HepG2 (cell line): ENCODE results near the gene PCBD1. TPM values are rescaled to one million over a fixed set of nuclear protein-coding genes. Genes with fewer than 3 reads are reported as not detected.

ENCODE experiments used
- ATAC-seq: fragments of 200-7000 bp; cut with Tn5 transposase; 3 replicates; pipeline ENCODE4 v1.9.1; 2020; ENCODE audit warnings: mild to moderate bottlenecking, moderate library complexity
- BruUV-seq: library from RNA; stranded (reverse); fragments of 400-500 nt; replicated peaks from 2 replicates; lab custom pipeline; 2021; lab: Mats Ljungman, UMichigan
- CTCF ChIA-PET: fragments of 300-600 bp; formaldehyde crosslinking; extraction: SDS; loops from one replicate; lab custom pipeline; 2021; ENCODE audit warnings: low total read pairs, inconsistent platforms, low intra/inter-chr PET ratio; lab: Yijun Ruan, JAX
- POLR2A ChIA-PET: fragments of 350-600 bp; sonication (Branson Sonifier 250); formaldehyde crosslinking; loops from one replicate; lab custom pipeline; 2020; ENCODE audit warnings: antibody characterized with exemption, inconsistent platforms; lab: Yijun Ruan, JAX
- DNase-seq: peaks from one replicate; pipeline ENCODE4 v3.0.0-alpha.2; 2015; ENCODE audit warnings: low spot score
- FAIRE-seq: peaks from 3 replicates; lab custom pipeline; 2011; peaks lifted over from hg19 to GRCh38; lab: Jason Lieb, UNC
- H2AFZ ChIP-seq: one replicate; pipeline ENCODE4 v1.6.1; 2011; ENCODE audit warnings: low read length, inconsistent platforms
- H3K27ac ChIP-seq: fragments of 300-600 bp; 3 replicates; pipeline ENCODE4 v1.8.0; 2011; ENCODE audit warnings: mixed run types, mild to moderate bottlenecking, mixed read lengths, low read length, inconsistent platforms; ENCODE audit not compliant: insufficient read depth; ENCODE audit errors: extremely low read length
- H3K27me3 ChIP-seq, 2 experiments: fragments of 200-600 bp in 1 of 2; 2 replicates in 1 of 2; 3 replicates in 1 of 2; pipeline versions ENCODE4 v1.6.0 to v1.8.0; 2011; ENCODE audit warnings: low read length in 2 of 2, mild to moderate bottlenecking in 2 of 2, moderate library complexity in 2 of 2, inconsistent platforms in 1 of 2; ENCODE audit not compliant: insufficient read depth in 2 of 2, control insufficient read depth in 1 of 2
- H3K36me3 ChIP-seq, 2 experiments: fragments of 200-600 bp in 1 of 2; replicated peaks in 1 of 2; 2 replicates in 1 of 2; 3 replicates in 1 of 2; pipeline versions ENCODE4 v1.5.1 to v1.8.0; 2011; ENCODE audit warnings: low read length in 2 of 2, inconsistent platforms in 1 of 2; ENCODE audit not compliant: insufficient read depth in 2 of 2, control insufficient read depth in 1 of 2
- H3K4me1 ChIP-seq: 2 replicates; pipeline ENCODE4 v1.5.1; 2012; ENCODE audit warnings: low read length, inconsistent platforms; ENCODE audit not compliant: insufficient read depth
- H3K4me2 ChIP-seq: 2 replicates; pipeline ENCODE4 v1.6.0; 2011; ENCODE audit warnings: low read depth, low read length, inconsistent platforms
- H3K4me3 ChIP-seq, 3 experiments: fragments of 200-600 bp in 1 of 3; sonication (generic), shearing (Covaris generic) in 1 of 3; replicated peaks in 1 of 3; 2 replicates each; pipeline ENCODE4 v1.5.1; 2011 to 2016; ENCODE audit warnings: low read length in 3 of 3, inconsistent platforms in 2 of 3, low read depth in 2 of 3, mild to moderate bottlenecking in 2 of 3, control low read depth in 1 of 3, mixed read lengths in 1 of 3; ENCODE audit not compliant: insufficient read depth in 1 of 3
- H3K79me2 ChIP-seq: one replicate; pipeline ENCODE4 v1.6.1; 2011; ENCODE audit warnings: low read length, inconsistent platforms; ENCODE audit not compliant: insufficient read depth
- H3K9ac ChIP-seq: 2 replicates; pipeline ENCODE4 v1.6.0; 2011; ENCODE audit warnings: mild to moderate bottlenecking, low read depth, low read length, inconsistent platforms; ENCODE audit not compliant: insufficient read depth
- H3K9me3 ChIP-seq: 2 replicates; pipeline ENCODE4 v1.5.1; 2012; ENCODE audit warnings: mild to moderate bottlenecking, low read length
- H4K20me1 ChIP-seq: 2 replicates; pipeline ENCODE4 v1.6.0; 2011; ENCODE audit warnings: inconsistent platforms, mild to moderate bottlenecking, low read length, moderate library complexity; ENCODE audit not compliant: insufficient read depth
- FOXP4 ChIP-seq: sonication (generic); formaldehyde crosslinking; IDR thresholded peaks from 2 replicates; pipeline ENCODE4 v1.4.0; 2020; ENCODE audit warnings: missing genetic modification reagents
- NFE2L1 ChIP-seq: sonication (generic); formaldehyde crosslinking; IDR thresholded peaks from 2 replicates; pipeline ENCODE4 v1.4.0; 2020; ENCODE audit warnings: missing genetic modification reagents, mild to moderate bottlenecking, borderline replicate concordance
- POGK ChIP-seq: sonication (generic); formaldehyde crosslinking; conservative IDR thresholded peaks from 2 replicates; pipeline ENCODE4 v1.8.0; 2022; ENCODE audit warnings: mild to moderate bottlenecking, moderate library complexity, missing genetic modification reagents
- PREB ChIP-seq: sonication (generic); formaldehyde crosslinking; IDR thresholded peaks from 2 replicates; pipeline ENCODE4 v1.4.0; 2020; ENCODE audit warnings: missing genetic modification reagents
- ZNF343 ChIP-seq: sonication (generic); formaldehyde crosslinking; IDR thresholded peaks from 2 replicates; pipeline ENCODE4 v1.4.0; 2020; ENCODE audit warnings: mild to moderate bottlenecking, missing genetic modification reagents
- WGBS: methylation state at CpG from one replicate; pipeline ENCODE4 v1.1.6; 2017; ENCODE audit warnings: low lambda C conversion rate; 5-methylcytosine and 5-hydroxymethylcytosine counted together
- in situ Hi-C: cut with HindIII; loops from 2 replicates; pipeline ENCODE4 v1.10.0; 2017; ENCODE audit warnings: low pct_unique_long_range_greater_than_20kb; ENCODE audit not compliant: extremely low pct_ligation_motif_present
- intact Hi-C: fragments of 100-400 bp; cut with micrococcal nuclease; formaldehyde crosslinking; loops from one replicate; pipeline ENCODE4 v1.10.0; 2022; ENCODE audit not compliant: unreplicated experiment
- polyA plus RNA-seq, 8 experiments: library from polyadenylated mRNA; depleted of rRNA in 3 of 8; stranded (reverse) in 7 of 8; unstranded in 1 of 8; fragments of >200 nt; fragmentation: Illumina TruSeq in 4 of 8; extraction: Trizol in 4 of 8; gene quantifications; 2 replicates each; pipeline versions ENCODE4 v1.2.1 to v1.2.3, GENCODE V29; 2011 to 2016; ENCODE audit warnings: low read depth in 4 of 8, missing spikeins in 1 of 8, mixed read lengths in 1 of 8; ENCODE audit not compliant: insufficient read depth in 1 of 8
- total RNA-seq, 5 experiments: library from RNA; depleted of rRNA; stranded (reverse); fragments of >200 nt; fragmentation: Illumina TruSeq; extraction: Trizol; gene quantifications; 2 replicates each; pipeline ENCODE4 v1.2.3, GENCODE V29; 2016; ENCODE audit warnings: low read depth in 1 of 5

Gene PCBD1
- total and polyA plus RNA-seq, 2 of the 13 experiments (the other 11 are each of a cell fraction or from before 2014, with no cell fraction given): 95.3 to 168 TPM

- Histone ChIP-seq H3K4me1 (no peaks in the 10 kb centered on the region), H3K79me2 (no peaks in the 10 kb centered on the region), H3K27ac (no peak overlapping the region), H2AFZ (no peak overlapping the region), H3K36me3 (no peaks in the 10 kb centered on the region), H3K9me3 (no peaks in the 10 kb centered on the region), H3K27me3 (peaks cover 11 to 87% of the 10 kb centered on the region in 2 experiments), H4K20me1 (no peaks in the 10 kb centered on the region), H3K4me2 (no peak overlapping the region), H3K9ac (no peak overlapping the region), H3K4me3 (no peak overlapping the region)
- intact Hi-C loops: no loop called here
- no peak for FAIRE-seq
- BruUV-seq: no TSS peak
- ChIA-PET POLR2A (no interaction called here), CTCF (no interaction called here)
- no peak for TF ChIP-seq ZNF343 (CRISPR knock-in tag)
- TF ChIP-seq NFE2L1: no peak
- TF ChIP-seq POGK (CRISPR knock-in tag): no peak
- no peak for TF ChIP-seq FOXP4 (CRISPR knock-in tag)
- no peak for TF ChIP-seq PREB
- ATAC-seq: no peak
- 14% methylated on average over 15 of the region's 17 CpGs for WGBS
- in situ Hi-C loops: no loop called here
- DNase-seq: no peak
Measured at GRCh38 chr10:70930263-70931000, 42.1 kb upstream of the PCBD1 start.
